GM21515 (cell line): ENCODE results near the gene ARAP3.
"Not testable (repeated sequence)": the region's sequence is repeated elsewhere in the genome, so short reads cannot be mapped to it uniquely, and the experiment has no call there.

Experiments
- ATAC-seq: cut with Tn5 transposase; IDR thresholded peaks from one replicate; pipeline ENCODE4 v1.9.1; 2021; ENCODE audit not compliant: unreplicated experiment

Gene ARAP3

DNA sequence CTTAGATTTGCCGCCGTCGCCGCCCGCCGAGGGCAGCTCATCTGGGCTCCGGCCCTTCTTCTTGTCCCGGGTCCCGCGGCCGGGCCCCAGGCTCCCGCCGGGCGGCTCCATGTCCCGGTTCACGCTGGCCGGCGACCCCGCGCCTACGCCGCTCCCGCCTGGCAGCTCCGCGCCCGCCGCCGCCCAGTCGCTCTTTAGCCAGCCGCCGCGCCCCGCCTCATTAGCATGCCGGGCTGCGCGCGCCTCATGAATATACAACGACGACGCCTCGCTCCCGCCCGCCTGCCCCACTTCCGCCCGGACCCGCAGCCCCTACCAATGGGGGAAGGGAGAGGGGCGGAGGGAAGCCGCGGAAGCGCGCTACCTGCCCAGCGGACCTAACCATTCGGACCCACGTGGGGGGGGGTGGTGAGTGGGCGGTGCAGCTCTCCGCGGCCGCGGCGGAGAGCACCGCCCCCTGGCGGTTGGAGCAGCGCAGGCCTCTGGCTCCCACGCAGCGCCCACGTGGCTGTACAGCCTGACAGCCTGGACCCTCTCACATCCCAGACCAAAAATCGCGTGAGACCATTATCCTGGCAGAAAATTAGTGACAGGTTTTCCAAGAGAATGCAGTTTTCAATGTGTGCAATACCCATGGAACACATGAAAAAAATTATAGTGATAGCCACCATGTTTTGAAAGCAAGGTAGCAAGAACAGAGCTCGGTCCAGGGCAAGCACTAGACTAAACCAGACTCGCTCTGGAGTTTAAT, 63.1 kb downstream of the ARAP3 start, which contains the start of gene DIAPH1:
Gene DIAPH1 (minus strand): TSS at position 197 of the 751 bp plus-strand sequence. CDS start 86 bp downstream, at position 111.
- ATAC-seq = peak; percentile 81

DNA sequence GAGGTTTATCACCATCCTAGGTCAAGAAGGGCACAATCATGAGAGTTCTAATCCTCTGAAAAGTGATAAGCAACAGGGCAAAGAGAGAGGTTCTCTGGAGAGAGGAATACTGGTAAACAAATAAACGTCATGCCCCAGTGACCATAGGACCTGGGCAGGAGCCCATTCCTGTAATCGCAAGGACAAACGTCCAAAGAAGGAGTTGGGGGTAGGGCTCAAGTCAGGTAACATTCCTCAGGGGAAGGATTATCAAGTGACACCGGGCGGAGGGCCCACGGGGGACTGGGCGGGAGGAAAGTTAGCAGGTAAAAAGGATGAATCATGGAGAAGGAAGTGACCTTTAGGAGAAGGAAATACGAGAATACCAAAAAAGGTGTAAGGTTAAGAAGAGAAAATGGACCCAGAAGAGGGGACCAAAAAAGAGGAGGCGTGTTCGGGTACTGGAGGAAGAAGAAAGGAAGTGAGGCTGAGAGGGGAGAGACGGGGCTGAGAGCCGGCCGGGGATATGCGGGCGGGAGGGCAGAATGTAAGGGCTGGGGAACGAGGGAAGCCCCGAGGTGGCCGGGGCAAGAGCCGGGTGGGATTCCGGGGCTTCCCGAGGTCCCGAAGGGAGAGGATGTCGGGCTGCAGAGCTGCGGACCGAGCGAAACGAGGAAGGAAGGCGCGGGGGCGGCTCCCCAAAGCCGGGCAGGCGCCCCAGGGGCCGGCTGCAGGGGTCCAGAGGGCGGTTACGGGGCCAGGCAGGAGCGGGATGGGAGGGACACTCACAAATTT, 63.8 kb downstream of the ARAP3 start:
- ATAC-seq = peak; percentile 28

DNA sequence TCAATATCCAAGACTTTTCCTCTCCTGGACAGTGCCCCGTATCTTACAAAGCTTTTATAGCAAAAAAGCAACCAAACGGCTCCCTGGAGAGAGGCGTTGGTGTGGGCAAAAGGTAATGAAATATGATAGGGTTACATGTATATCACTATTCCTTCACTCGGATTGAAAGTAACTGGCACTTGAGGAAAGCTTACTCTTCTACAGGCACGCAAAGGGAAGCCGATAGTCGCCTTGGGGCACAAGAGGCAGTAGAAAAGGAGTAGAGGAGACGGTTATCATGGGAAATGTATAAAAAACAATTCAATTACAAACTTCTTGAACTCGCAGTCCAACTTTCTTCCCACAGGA, 64.4 kb downstream of the ARAP3 start:
- ATAC-seq = no peak

DNA sequence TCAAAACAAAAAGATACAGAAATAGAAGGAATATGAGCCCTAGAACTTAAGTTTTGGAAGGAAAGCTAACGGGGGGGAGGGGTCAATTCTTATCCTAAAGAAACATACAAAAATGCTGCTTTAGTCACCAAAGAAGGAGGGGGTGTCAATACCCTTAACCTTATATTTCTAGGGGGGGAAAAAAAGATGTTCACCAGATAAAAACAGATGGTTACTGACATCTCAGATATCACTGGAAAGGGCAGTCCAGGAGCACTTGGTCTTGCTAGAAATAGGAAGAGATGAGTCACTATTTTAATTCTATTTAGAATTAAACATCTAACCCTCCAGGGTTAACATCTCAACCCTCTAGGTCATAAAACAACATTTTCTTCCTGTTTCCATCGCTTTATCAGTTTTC, 64.9 kb downstream of the ARAP3 start:
- ATAC-seq = no peak

DNA sequence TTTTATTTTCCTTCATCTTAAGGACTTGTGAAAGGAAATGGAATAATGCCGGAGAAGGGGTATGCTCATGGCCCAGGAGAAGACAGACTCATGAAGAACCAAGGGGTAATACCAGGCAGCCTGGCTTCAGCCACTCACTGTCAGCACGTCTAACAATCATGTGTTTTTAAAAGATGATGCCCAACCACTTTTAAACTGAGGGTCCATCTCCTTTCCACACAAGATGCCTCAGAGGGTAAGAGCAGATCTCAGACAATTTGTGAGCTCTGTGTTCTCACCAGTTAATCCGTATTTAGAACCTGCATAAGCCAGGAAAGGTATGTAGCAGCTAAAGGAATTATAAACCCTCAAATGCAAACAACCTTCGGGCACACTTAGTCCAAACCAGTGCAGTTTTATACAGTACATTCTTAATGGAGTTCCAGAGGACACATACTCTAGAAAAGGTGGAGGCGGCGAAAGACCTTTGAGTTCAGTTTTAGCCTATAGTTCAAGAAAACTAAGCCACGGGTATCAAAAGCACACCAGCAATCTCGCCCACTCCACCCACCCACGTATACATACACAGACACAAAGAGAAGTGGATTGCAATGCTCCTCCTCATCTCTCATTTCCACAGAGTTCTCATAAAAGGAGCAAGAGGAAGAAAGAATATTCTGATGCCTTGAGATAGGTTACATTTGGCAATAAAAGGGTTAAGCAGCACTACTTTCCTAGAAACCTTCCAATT, 65.9 kb downstream of the ARAP3 start:
- ATAC-seq = no peak

DNA sequence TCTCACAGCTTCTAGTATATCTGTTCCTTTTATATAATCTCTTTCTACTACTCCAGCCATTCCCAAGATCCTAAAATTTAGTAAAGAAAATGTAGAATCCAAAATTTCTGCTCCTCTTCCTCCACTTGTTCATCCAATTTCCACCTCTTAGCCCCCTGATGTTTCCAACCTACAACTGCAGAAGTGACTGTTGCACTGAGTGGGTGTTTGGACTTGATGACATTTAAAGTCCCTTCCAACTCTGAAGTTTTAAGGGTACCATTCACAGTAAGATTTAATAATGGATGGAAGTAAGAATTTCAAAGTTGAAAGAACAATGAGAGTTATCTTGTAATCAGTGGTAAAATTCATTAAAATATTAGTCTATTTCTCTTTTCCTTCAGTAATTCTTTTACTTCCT, 68.7 kb downstream of the ARAP3 start:
- ATAC-seq = no peak

DNA sequence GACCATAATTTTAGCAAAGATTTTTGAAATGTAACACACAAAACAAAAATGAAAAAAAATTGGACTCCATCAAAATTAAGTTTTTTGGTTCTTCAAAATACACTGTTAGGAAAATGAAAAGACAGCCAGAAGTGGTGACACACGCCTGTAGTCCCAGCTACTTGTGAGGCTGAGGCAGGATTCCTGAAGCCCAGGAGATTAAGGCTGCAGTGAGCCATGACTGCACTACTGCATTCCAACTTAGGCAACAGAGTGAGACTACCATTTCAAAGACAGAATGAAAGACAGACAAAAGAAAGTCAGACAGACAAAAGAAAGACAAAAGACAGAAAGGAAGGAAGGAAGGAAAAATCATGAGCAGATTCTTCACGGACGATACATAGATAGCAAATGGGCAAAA, 70.7 kb downstream of the ARAP3 start:
- no peak for ATAC-seq

DNA sequence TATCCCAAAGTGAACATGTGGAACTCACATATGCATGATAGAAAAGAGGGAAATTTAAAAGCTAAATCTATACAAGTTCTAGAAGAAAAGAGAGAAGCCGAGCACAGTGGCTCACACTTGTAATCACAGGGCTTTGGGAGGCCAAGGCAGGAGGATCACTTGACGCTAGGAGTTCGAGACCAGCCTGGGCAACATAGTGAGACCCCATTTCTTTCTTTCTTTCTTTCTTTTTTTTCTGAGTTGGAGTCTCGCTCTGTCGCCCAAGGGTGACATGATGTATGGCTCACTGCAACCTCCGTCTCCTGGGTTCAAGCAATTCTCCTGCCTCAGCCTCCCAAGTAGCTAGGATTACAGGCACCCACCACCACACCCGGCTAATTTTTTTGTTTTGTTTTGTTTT, 72.1 kb downstream of the ARAP3 start:
- ATAC-seq = not testable (repeated sequence)

DNA sequence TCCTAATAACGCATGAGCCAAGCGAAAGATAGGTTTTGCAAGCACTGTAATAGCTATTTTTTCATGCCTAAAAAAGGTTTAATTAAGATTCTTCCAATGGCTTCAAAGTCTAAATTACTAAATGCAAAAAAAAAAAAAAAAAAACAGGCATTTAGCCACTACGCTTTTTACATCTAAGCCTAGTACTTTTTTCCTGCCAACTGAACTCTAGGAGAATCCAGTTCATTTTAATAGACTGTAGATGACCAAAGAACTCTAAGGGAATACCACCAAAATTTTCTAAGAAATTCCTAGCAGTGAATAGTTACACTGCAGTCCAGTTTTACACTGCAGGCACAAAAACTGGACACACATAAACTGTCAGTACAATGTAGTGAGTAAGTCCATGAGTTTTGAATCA, 73.0 kb downstream of the ARAP3 start:
- ATAC-seq = no peak

DNA sequence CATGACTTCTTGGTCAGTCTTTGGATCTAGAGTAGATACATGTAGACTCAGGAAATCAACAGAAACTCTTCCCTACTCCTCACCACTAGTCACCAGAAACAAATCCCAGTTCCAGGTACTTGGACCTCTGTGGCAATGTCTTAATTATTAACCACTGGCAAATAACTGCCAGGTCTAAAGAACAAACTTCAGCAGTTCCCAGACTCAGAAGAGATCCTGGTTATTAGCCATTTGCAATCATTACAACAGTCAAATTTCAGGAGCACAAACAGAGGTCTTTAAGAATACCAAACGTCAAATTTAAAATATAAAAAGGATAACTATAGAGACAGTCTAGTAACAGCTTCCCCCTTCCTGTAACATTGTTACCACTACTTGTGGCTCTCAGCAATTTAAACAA, 73.5 kb downstream of the ARAP3 start:
- no peak for ATAC-seq

DNA sequence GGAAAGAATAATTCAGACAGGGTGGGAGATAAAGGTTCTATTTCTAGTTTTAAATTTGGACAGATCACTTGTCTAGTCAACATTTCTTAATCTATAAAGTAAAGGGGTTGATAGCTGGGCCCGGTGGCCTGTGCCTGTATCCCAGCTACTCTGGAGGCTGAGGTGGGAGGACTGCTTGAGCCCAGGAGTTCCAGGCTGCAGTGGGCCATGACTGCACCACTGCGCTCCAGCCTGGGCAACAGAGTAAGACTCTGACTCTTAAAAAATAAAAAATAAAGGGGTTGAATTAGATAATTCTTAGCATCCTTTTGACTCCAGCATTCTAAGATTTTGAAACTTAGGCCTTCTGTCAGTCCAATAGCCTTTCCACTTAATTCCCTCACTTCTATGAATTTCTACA, 74.0 kb downstream of the ARAP3 start:
- no peak for ATAC-seq

DNA sequence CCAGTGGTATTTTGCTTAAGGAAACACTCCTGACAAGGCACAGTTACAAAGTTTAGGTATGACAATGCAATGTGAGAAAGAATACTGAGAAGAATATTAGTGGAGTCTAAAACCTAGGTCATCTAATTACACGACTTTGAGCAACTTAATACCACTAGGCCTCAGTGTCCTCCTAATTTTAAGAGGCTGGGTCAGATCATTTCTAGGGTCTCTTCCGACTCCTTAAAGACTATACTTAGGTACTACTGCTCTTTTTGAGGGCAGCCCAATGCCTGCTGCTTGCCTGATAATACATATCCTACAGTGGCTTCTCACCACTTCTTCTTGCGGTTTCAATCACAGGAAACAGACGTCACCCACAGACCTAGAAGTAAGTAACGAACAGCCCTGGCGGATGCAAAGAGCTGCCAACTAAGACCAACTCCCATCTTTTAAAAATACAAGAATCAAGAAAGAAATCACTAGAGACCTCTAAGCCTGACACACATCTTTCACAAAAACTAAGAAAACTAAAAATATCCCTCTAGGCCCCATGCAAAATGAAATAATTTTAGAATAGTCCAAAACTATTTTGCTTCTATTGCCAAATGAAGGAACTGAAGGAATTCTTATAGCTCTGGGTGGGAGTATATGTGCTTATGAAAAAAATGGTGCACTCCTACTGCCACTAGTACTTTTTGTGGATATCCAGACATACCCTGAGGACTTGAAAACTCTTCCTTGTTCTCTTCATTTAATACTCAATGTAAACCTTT, 76.3 kb downstream of the ARAP3 start:
- ATAC-seq = peak; percentile 95

DNA sequence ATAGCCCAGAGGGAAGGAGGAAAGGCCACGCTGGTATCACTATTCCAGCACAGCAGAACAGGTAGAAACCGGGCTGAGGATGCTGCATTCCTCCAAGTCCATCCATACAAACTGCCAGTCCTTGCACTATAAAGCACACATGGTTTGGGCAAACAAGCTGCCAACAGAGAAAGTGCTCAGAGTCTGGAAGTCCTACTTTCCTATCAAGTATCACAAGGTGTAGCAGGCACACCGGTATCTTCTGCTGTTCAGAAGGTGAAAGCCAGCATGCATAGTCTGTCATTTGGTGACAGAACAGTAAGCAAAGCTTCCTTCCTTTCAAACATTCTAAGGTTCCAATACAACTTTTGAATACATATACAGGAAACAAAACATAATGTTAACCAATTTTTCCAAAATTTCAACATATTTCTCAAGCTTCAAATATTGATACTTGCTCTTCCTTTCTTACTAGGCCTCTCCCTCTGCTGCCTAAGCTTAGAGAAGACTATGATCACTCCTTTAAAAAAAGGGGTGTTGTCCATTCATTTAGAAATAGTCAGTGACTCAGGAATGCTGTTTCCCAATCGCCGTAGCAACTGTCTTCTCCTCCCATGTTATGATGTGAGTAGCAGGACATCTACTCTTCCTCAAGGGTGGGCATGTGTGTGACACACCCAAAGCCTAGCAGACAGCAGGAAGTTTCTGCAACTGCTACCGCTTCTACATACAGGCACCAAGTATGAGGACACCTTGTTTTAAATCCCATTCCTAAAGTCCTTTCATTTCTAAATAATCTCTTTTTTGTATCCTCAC, 77.9 kb downstream of the ARAP3 start:
- ATAC-seq = no peak
